HepG2 (cell line): ENCODE results near the gene SUCLG2. TPM values are rescaled to one million over a fixed set of nuclear protein-coding genes. Genes with fewer than 3 reads are reported as not detected.

Experiments
- ATAC-seq: fragments of 200-7000 bp; cut with Tn5 transposase; 3 replicates; pipeline ENCODE4 v1.9.1; 2020; ENCODE audit warnings: mild to moderate bottlenecking, moderate library complexity
- BruUV-seq: library from RNA; stranded (reverse); fragments of 400-500 nt; replicated peaks from 2 replicates; lab custom pipeline; 2021; lab: Mats Ljungman, UMichigan
- CTCF ChIA-PET: fragments of 300-600 bp; formaldehyde crosslinking; extraction: SDS; loops from one replicate; lab custom pipeline; 2021; ENCODE audit warnings: low total read pairs, inconsistent platforms, low intra/inter-chr PET ratio; lab: Yijun Ruan, JAX
- POLR2A ChIA-PET: fragments of 350-600 bp; sonication (Branson Sonifier 250); formaldehyde crosslinking; loops from one replicate; lab custom pipeline; 2020; ENCODE audit warnings: antibody characterized with exemption, inconsistent platforms; lab: Yijun Ruan, JAX
- DNase-seq: peaks from one replicate; pipeline ENCODE4 v3.0.0-alpha.2; 2015; ENCODE audit warnings: low spot score
- FAIRE-seq: peaks from 3 replicates; lab custom pipeline; 2011; peaks lifted over from hg19 to GRCh38; lab: Jason Lieb, UNC
- H2AFZ ChIP-seq: one replicate; pipeline ENCODE4 v1.6.1; 2011; ENCODE audit warnings: low read length, inconsistent platforms
- H3K27ac ChIP-seq: fragments of 300-600 bp; 3 replicates; pipeline ENCODE4 v1.8.0; 2011; ENCODE audit warnings: mixed run types, mild to moderate bottlenecking, mixed read lengths, low read length, inconsistent platforms; ENCODE audit not compliant: insufficient read depth; ENCODE audit errors: extremely low read length
- H3K27me3 ChIP-seq, 2 experiments: fragments of 200-600 bp in 1 of 2; 2 replicates in 1 of 2; 3 replicates in 1 of 2; pipeline versions ENCODE4 v1.6.0 to v1.8.0; 2011; ENCODE audit warnings: low read length in 2 of 2, mild to moderate bottlenecking in 2 of 2, moderate library complexity in 2 of 2, inconsistent platforms in 1 of 2; ENCODE audit not compliant: insufficient read depth in 2 of 2, control insufficient read depth in 1 of 2
- H3K36me3 ChIP-seq, 2 experiments: fragments of 200-600 bp in 1 of 2; replicated peaks in 1 of 2; 2 replicates in 1 of 2; 3 replicates in 1 of 2; pipeline versions ENCODE4 v1.5.1 to v1.8.0; 2011; ENCODE audit warnings: low read length in 2 of 2, inconsistent platforms in 1 of 2; ENCODE audit not compliant: insufficient read depth in 2 of 2, control insufficient read depth in 1 of 2
- H3K4me1 ChIP-seq: 2 replicates; pipeline ENCODE4 v1.5.1; 2012; ENCODE audit warnings: low read length, inconsistent platforms; ENCODE audit not compliant: insufficient read depth
- H3K4me2 ChIP-seq: 2 replicates; pipeline ENCODE4 v1.6.0; 2011; ENCODE audit warnings: low read depth, low read length, inconsistent platforms
- H3K4me3 ChIP-seq, 3 experiments: fragments of 200-600 bp in 1 of 3; sonication (generic), shearing (Covaris generic) in 1 of 3; replicated peaks in 1 of 3; 2 replicates each; pipeline ENCODE4 v1.5.1; 2011 to 2016; ENCODE audit warnings: low read length in 3 of 3, inconsistent platforms in 2 of 3, low read depth in 2 of 3, mild to moderate bottlenecking in 2 of 3, control low read depth in 1 of 3, mixed read lengths in 1 of 3; ENCODE audit not compliant: insufficient read depth in 1 of 3
- H3K79me2 ChIP-seq: one replicate; pipeline ENCODE4 v1.6.1; 2011; ENCODE audit warnings: low read length, inconsistent platforms; ENCODE audit not compliant: insufficient read depth
- H3K9ac ChIP-seq: 2 replicates; pipeline ENCODE4 v1.6.0; 2011; ENCODE audit warnings: mild to moderate bottlenecking, low read depth, low read length, inconsistent platforms; ENCODE audit not compliant: insufficient read depth
- H3K9me3 ChIP-seq: 2 replicates; pipeline ENCODE4 v1.5.1; 2012; ENCODE audit warnings: mild to moderate bottlenecking, low read length
- H4K20me1 ChIP-seq: 2 replicates; pipeline ENCODE4 v1.6.0; 2011; ENCODE audit warnings: inconsistent platforms, mild to moderate bottlenecking, low read length, moderate library complexity; ENCODE audit not compliant: insufficient read depth
- MEIS2 ChIP-seq: sonication (generic); formaldehyde crosslinking; IDR thresholded peaks from 2 replicates; pipeline ENCODE4 v1.9.0; 2021; ENCODE audit warnings: mild to moderate bottlenecking, missing genetic modification reagents
- NCOA5 ChIP-seq: sonication (generic); formaldehyde crosslinking; IDR thresholded peaks from 2 replicates; pipeline ENCODE4 v1.4.0; 2020; ENCODE audit warnings: missing genetic modification reagents
- NFE2 ChIP-seq: sonication (generic); formaldehyde crosslinking; IDR thresholded peaks from 2 replicates; pipeline ENCODE4 v1.4.0; 2020; ENCODE audit warnings: missing genetic modification reagents
- RFX5 ChIP-seq: IDR thresholded peaks from 2 replicates; pipeline ENCODE4 v1.6.1; 2011; ENCODE audit warnings: low read depth, low read length, improper control_type of control experiment
- SOX13 ChIP-seq, 3 experiments: fragments of 450-650 bp in 1 of 3; sonication (generic) in 1 of 3; formaldehyde crosslinking in 1 of 3; IDR thresholded peaks in 2 of 3; conservative IDR thresholded peaks in 1 of 3; 2 replicates each; pipeline versions ENCODE4 v1.5.0 to v1.6.1; 2016 to 2020; ENCODE audit warnings: antibody characterized with exemption in 1 of 3, mild to moderate bottlenecking in 1 of 3, missing compliant biosample characterization in 1 of 3, missing genetic modification reagents in 1 of 3, moderate library complexity in 1 of 3
- SUZ12 ChIP-seq: fragments of 150-350 bp; IDR thresholded peaks from 2 replicates; pipeline ENCODE4 v1.6.1; 2014; ENCODE audit warnings: low read depth, low read length
- TCF12 ChIP-seq, 2 experiments: fragments of 450-650 bp in 1 of 2; sonication (generic) in 1 of 2; formaldehyde crosslinking in 1 of 2; IDR thresholded peaks; 2 replicates each; pipeline versions ENCODE4 v1.6.1 to v1.8.0; 2017 to 2022; ENCODE audit warnings: antibody characterized with exemption in 1 of 2, mild to moderate bottlenecking in 1 of 2, missing genetic modification reagents in 1 of 2, moderate library complexity in 1 of 2
- ZBTB3 ChIP-seq: sonication (generic); formaldehyde crosslinking; IDR thresholded peaks from 2 replicates; pipeline ENCODE4 v1.4.0; 2020; ENCODE audit warnings: low read depth, mild to moderate bottlenecking, moderate library complexity, missing genetic modification reagents, borderline replicate concordance
- ZNF264 ChIP-seq: sonication (generic); formaldehyde crosslinking; IDR thresholded peaks from 2 replicates; pipeline ENCODE4 v1.4.0; 2020; ENCODE audit warnings: missing genetic modification reagents
- ZNF660 ChIP-seq: sonication (generic); formaldehyde crosslinking; IDR thresholded peaks from 2 replicates; pipeline ENCODE4 v1.5.1; 2020; ENCODE audit warnings: mild to moderate bottlenecking, low read depth, missing genetic modification reagents, borderline replicate concordance
- ZNF674 ChIP-seq: sonication (generic); formaldehyde crosslinking; IDR thresholded peaks from 2 replicates; pipeline ENCODE4 v1.5.0; 2020; ENCODE audit warnings: low read depth, mild to moderate bottlenecking, missing genetic modification reagents
- ZNF879 ChIP-seq: sonication (generic); formaldehyde crosslinking; IDR thresholded peaks from 2 replicates; pipeline ENCODE4 v1.8.1; 2023; ENCODE audit warnings: missing genetic modification reagents
- WGBS: methylation state at CpG from one replicate; pipeline ENCODE4 v1.1.6; 2017; ENCODE audit warnings: low lambda C conversion rate; 5-methylcytosine and 5-hydroxymethylcytosine counted together
- in situ Hi-C: cut with HindIII; loops from 2 replicates; pipeline ENCODE4 v1.10.0; 2017; ENCODE audit warnings: low pct_unique_long_range_greater_than_20kb; ENCODE audit not compliant: extremely low pct_ligation_motif_present
- intact Hi-C: fragments of 100-400 bp; cut with micrococcal nuclease; formaldehyde crosslinking; loops from one replicate; pipeline ENCODE4 v1.10.0; 2022; ENCODE audit not compliant: unreplicated experiment
- polyA plus RNA-seq, 8 experiments: library from polyadenylated mRNA; depleted of rRNA in 3 of 8; stranded (reverse) in 7 of 8; unstranded in 1 of 8; fragments of >200 nt; fragmentation: Illumina TruSeq in 4 of 8; extraction: Trizol in 4 of 8; gene quantifications; 2 replicates each; pipeline versions ENCODE4 v1.2.1 to v1.2.3, GENCODE V29; 2011 to 2016; ENCODE audit warnings: low read depth in 4 of 8, missing spikeins in 1 of 8, mixed read lengths in 1 of 8; ENCODE audit not compliant: insufficient read depth in 1 of 8
- total RNA-seq, 5 experiments: library from RNA; depleted of rRNA; stranded (reverse); fragments of >200 nt; fragmentation: Illumina TruSeq; extraction: Trizol; gene quantifications; 2 replicates each; pipeline ENCODE4 v1.2.3, GENCODE V29; 2016; ENCODE audit warnings: low read depth in 1 of 5
- TF ChIP-seq, protein P1 (sequence below): sonication (generic); formaldehyde crosslinking; IDR thresholded peaks from 2 replicates; pipeline ENCODE4 v1.5.0; 2020; ENCODE audit warnings: mild to moderate bottlenecking, missing genetic modification reagents, borderline replicate concordance
- TF ChIP-seq, protein P2 (sequence below): sonication (generic); formaldehyde crosslinking; IDR thresholded peaks from 2 replicates; pipeline ENCODE4 v1.9.0; 2022; ENCODE audit warnings: missing genetic modification reagents, mild to moderate bottlenecking, borderline replicate concordance
- TF ChIP-seq, protein P3 (sequence below): sonication (generic); formaldehyde crosslinking; IDR thresholded peaks from 2 replicates; pipeline ENCODE4 v1.5.0; 2020; ENCODE audit warnings: mild to moderate bottlenecking, missing genetic modification reagents

The SUCLG2 gene
- total and polyA plus RNA-seq, 2 of the 13 experiments (the other 11 are each of a cell fraction or from before 2014, with no cell fraction given): 21.4 to 64.9 TPM

DNA sequence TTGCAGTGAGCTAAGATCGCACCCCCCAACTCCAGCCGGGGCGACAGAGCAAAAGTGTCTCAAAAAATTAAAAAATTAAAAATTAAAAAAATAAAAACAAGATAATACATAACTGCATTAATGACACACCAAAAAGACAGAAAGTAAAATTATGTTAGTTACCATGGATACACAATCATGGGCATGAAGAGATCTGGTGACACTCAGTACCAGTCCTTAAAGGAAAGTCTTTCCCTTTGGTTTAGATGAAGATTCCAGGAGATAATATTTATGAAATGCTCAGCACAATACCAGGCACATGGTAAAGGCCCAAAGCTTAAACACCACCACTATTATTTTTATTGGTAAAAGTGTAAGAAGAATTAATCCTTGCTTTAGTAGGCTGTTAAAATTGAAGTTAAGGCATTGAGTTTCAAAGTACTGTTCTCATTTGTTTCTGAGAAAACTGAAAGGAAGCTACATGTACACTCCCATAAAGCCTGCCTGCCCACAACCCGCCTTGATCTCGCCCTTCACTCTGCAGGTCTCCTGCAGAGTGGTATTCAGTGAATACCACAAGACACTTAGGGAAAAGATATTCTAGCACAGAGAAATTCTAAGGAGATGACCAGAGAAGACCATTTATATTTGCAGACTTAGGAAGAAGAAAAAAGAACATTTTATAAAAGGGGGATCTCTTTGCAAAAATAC, 52.3 kb downstream of the SUCLG2 start:
- in situ Hi-C loops: no loop called here
- POLR2A ChIA-PET: no interaction called here
- FAIRE-seq: no peak
- TF ChIP-seq, protein P1, sequence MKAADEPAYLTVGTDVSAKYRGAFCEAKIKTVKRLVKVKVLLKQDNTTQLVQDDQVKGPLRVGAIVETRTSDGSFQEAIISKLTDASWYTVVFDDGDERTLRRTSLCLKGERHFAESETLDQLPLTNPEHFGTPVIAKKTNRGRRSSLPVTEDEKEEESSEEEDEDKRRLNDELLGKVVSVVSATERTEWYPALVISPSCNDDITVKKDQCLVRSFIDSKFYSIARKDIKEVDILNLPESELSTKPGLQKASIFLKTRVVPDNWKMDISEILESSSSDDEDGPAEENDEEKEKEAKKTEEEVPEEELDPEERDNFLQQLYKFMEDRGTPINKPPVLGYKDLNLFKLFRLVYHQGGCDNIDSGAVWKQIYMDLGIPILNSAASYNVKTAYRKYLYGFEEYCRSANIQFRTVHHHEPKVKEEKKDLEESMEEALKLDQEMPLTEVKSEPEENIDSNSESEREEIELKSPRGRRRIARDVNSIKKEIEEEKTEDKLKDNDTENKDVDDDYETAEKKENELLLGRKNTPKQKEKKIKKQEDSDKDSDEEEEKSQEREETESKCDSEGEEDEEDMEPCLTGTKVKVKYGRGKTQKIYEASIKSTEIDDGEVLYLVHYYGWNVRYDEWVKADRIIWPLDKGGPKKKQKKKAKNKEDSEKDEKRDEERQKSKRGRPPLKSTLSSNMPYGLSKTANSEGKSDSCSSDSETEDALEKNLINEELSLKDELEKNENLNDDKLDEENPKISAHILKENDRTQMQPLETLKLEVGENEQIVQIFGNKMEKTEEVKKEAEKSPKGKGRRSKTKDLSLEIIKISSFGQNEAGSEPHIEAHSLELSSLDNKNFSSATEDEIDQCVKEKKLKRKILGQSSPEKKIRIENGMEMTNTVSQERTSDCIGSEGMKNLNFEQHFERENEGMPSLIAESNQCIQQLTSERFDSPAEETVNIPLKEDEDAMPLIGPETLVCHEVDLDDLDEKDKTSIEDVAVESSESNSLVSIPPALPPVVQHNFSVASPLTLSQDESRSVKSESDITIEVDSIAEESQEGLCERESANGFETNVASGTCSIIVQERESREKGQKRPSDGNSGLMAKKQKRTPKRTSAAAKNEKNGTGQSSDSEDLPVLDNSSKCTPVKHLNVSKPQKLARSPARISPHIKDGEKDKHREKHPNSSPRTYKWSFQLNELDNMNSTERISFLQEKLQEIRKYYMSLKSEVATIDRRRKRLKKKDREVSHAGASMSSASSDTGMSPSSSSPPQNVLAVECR (CRISPR knock-in tag): no peak
- no peak for TF ChIP-seq ZBTB3 (CRISPR knock-in tag)
- TF ChIP-seq RFX5: no peak
- no peak for TF ChIP-seq SOX13 (IDR thresholded peaks at IDR 0.05)
- no peak for TF ChIP-seq SOX13 (CRISPR knock-in tag; conservative IDR thresholded peaks at IDR 0.05 in 1 of 2, IDR thresholded peaks at IDR 0.05 in 1 of 2)
- TF ChIP-seq NCOA5 (CRISPR knock-in tag): no peak
- no peak for TF ChIP-seq NFE2
- no peak for TF ChIP-seq ZNF264 (CRISPR knock-in tag)
- TF ChIP-seq ZNF674 (CRISPR knock-in tag): no peak
- TF ChIP-seq, protein P2, sequence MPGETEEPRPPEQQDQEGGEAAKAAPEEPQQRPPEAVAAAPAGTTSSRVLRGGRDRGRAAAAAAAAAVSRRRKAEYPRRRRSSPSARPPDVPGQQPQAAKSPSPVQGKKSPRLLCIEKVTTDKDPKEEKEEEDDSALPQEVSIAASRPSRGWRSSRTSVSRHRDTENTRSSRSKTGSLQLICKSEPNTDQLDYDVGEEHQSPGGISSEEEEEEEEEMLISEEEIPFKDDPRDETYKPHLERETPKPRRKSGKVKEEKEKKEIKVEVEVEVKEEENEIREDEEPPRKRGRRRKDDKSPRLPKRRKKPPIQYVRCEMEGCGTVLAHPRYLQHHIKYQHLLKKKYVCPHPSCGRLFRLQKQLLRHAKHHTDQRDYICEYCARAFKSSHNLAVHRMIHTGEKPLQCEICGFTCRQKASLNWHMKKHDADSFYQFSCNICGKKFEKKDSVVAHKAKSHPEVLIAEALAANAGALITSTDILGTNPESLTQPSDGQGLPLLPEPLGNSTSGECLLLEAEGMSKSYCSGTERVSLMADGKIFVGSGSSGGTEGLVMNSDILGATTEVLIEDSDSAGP (CRISPR knock-in tag): no peak
- no peak for TF ChIP-seq TCF12 (IDR thresholded peaks at IDR 0.05)
- no peak for TF ChIP-seq TCF12 (CRISPR knock-in tag; IDR thresholded peaks at IDR 0.05)
- TF ChIP-seq ZNF879 (CRISPR knock-in tag): no peak
- no peak for TF ChIP-seq MEIS2 (CRISPR knock-in tag)
- TF ChIP-seq SUZ12: no peak
- TF ChIP-seq, protein P3, sequence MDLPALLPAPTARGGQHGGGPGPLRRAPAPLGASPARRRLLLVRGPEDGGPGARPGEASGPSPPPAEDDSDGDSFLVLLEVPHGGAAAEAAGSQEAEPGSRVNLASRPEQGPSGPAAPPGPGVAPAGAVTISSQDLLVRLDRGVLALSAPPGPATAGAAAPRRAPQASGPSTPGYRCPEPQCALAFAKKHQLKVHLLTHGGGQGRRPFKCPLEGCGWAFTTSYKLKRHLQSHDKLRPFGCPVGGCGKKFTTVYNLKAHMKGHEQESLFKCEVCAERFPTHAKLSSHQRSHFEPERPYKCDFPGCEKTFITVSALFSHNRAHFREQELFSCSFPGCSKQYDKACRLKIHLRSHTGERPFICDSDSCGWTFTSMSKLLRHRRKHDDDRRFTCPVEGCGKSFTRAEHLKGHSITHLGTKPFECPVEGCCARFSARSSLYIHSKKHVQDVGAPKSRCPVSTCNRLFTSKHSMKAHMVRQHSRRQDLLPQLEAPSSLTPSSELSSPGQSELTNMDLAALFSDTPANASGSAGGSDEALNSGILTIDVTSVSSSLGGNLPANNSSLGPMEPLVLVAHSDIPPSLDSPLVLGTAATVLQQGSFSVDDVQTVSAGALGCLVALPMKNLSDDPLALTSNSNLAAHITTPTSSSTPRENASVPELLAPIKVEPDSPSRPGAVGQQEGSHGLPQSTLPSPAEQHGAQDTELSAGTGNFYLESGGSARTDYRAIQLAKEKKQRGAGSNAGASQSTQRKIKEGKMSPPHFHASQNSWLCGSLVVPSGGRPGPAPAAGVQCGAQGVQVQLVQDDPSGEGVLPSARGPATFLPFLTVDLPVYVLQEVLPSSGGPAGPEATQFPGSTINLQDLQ (CRISPR knock-in tag): no peak
- TF ChIP-seq ZNF660 (CRISPR knock-in tag): no peak

More for the DNA sequence above, 52.3 kb downstream of the SUCLG2 start:
- Histone ChIP-seq H4K20me1 (no peaks in the 10 kb centered on the region), H3K4me1 (peaks cover under 1% of the 10 kb centered on the region; the same call in 1 of the 2 replicates), H3K27ac (no peak overlapping the region), H2AFZ (no peak overlapping the region), H3K4me2 (no peak overlapping the region), H3K9me3 (no peaks in the 10 kb centered on the region), H3K79me2 (no peaks in the 10 kb centered on the region), H3K27me3 (no peaks in the 10 kb centered on the region), H3K4me3 (no peak overlapping the region), H3K36me3 (peaks cover 2 to 15% of the 10 kb centered on the region in 2 experiments; a peak in 4 of 5 replicates), H3K9ac (no peak overlapping the region)
- no TSS peak for BruUV-seq
- ATAC-seq (no peak), DNase-seq (no peak)
- 98% methylated on average over 5 of the region's 5 CpGs for WGBS
- CTCF ChIA-PET: no interaction called here
- intact Hi-C loops: no loop called here
